Stomach (tissue), 9 donors: Measurements from ENCODE around the gene SARM1. TPM values are rescaled to one million over a fixed set of nuclear protein-coding genes. Genes with fewer than 3 reads are reported as not detected.

Experiments used
- DNase-seq, 2 donors: peaks; one replicate each; pipeline versions ENCODE4 v3.0.0 to v3.0.0-alpha.2; 2013 to 2019
- H3K27ac ChIP-seq, 5 donors: fragments of 200-600 bp in 4 of 5; sonication (generic) in 4 of 5; one replicate each; pipeline ENCODE4 v1.5.1; 2013 to 2019; ENCODE audit warnings: mild to moderate bottlenecking in 1 of 5, moderate library complexity in 1 of 5
- H3K27me3 ChIP-seq, 3 donors: fragments of 200-600 bp; sonication (generic); one replicate each; pipeline ENCODE4 v1.5.1; 2017 to 2019; ENCODE audit warnings: mixed run types in 1 of 3
- H3K36me3 ChIP-seq, 4 donors: fragments of 200-600 bp; sonication (generic); 1 replicate in 3 of 4; 2 replicates in 1 of 4; pipeline ENCODE4 v1.5.1; 2016 to 2019
- H3K4me1 ChIP-seq, 4 donors: fragments of 200-600 bp; sonication (generic); one replicate each; pipeline ENCODE4 v1.5.1; 2016 to 2019
- H3K4me3 ChIP-seq, 4 donors: fragments of 200-600 bp; sonication (generic) in 3 of 4; one replicate each; pipeline ENCODE4 v1.5.1; 2016 to 2019; ENCODE audit warnings: mild to moderate bottlenecking in 1 of 4
- H3K9me3 ChIP-seq, 4 donors: fragments of 200-600 bp; sonication (generic); one replicate each; pipeline ENCODE4 v1.5.1; 2016 to 2019
- EP300 ChIP-seq: sonication (generic); formaldehyde crosslinking; IDR thresholded peaks from one replicate; pipeline ENCODE4 v1.6.1; 2017; ENCODE audit warnings: antibody characterized with exemption
- POLR2A ChIP-seq, 4 donors: fragments of 450-650 bp; IDR thresholded peaks; one replicate each; pipeline ENCODE4 v1.6.1; 2016; ENCODE audit warnings: antibody characterized with exemption in 4 of 4, control low read depth in 2 of 4, mild to moderate bottlenecking in 1 of 4, moderate library complexity in 1 of 4
- POLR2AphosphoS5 ChIP-seq, 3 donors: sonication (generic); formaldehyde crosslinking; IDR thresholded peaks; one replicate each; pipeline ENCODE4 v1.6.1; 2016; ENCODE audit warnings: antibody characterized with exemption in 3 of 3
- WGBS, 5 donors: extraction: QIAGEN DNeasy Blood & Tissue Kit in 3 of 5; methylation state at CpG; one replicate each; pipeline versions ENCODE4 v1.1.5 to v1.1.7; 2013 to 2018; 5-methylcytosine and 5-hydroxymethylcytosine counted together
- intact Hi-C: fragments of 100-400 bp; cut with DNase I; formaldehyde crosslinking; loops from one replicate; pipeline ENCODE4 v1.15.1; 2023; ENCODE audit warnings: low total_unique reads
- polyA plus RNA-seq, 3 donors: library from polyadenylated mRNA; stranded (reverse); fragments of 200-250 nt; gene quantifications; one replicate each; pipeline ENCODE4 v1.2.3, GENCODE V29; 2013
- total RNA-seq, 5 donors: library from RNA; depleted of rRNA; stranded (reverse); fragments of >200 nt; gene quantifications; one replicate each; pipeline versions ENCODE4 v1.1.0 to v1.2.3, GENCODE V29; 2014 to 2016
- TF ChIP-seq, protein P1 (sequence below), 7 experiments: fragments of 450-650 bp in 4 of 7; fragments of 200-600 bp in 3 of 7; sonication (generic) in 3 of 7; IDR thresholded peaks; one replicate each; pipeline ENCODE4 v1.5.1; 2016 to 2019; ENCODE audit warnings: antibody characterized with exemption in 7 of 7, control low read depth in 2 of 7, mild to moderate bottlenecking in 1 of 7
- donor health status: healthy with polysubstance abuse.
- donor health status: Bipolar disorder and iron deficiency.
- donor health status: healthy.

Gene SARM1
- total and polyA plus RNA-seq, 8 donors = 4.6 to 58.3 (median 11.7) TPM

DNA sequence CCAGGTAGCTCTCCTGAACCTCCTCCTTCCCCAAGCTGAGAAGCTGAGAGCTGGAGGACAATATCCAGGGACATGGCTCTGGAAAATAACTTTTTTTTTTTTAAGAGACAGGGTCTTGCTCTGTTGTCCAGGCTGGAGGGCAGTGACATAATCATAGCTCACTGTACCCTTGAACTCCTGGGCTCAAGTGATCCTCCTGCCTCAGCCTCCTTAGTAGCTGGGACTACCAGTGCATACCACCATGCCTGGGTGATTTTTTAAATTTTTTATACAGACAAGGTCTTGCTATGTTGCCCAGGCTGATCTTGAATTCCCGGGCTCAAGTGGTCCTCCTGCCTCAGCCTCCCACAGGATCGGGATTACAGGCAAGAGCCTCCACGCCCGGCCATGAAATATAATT is 28.3 kb downstream of the SARM1 start:
- no peak for DNase-seq
- no peak overlapping the region for H3K27ac ChIP-seq
- WGBS, 5 donors = 86 to 98% (median 92%) methylated on average over 4 of the region's 4 CpGs
- intact Hi-C loops = no loop called here
- no peaks in the 10 kb centered on the region for H3K9me3 ChIP-seq
- H3K4me3 ChIP-seq = no peak overlapping the region
- no peaks in the 10 kb centered on the region for H3K27me3 ChIP-seq
- H3K4me1 ChIP-seq = peaks cover 6 to 18% (median 8%) of the 10 kb centered on the region in 4 donors
- H3K36me3 ChIP-seq = peaks cover 8 to 87% (median 79%) of the 10 kb centered on the region in 4 donors
- TF ChIP-seq POLR2A (IDR thresholded peaks at IDR 0.05) = no peak
- no peak for TF ChIP-seq POLR2AphosphoS5 (IDR thresholded peaks at IDR 0.05)
- TF ChIP-seq, protein P1, sequence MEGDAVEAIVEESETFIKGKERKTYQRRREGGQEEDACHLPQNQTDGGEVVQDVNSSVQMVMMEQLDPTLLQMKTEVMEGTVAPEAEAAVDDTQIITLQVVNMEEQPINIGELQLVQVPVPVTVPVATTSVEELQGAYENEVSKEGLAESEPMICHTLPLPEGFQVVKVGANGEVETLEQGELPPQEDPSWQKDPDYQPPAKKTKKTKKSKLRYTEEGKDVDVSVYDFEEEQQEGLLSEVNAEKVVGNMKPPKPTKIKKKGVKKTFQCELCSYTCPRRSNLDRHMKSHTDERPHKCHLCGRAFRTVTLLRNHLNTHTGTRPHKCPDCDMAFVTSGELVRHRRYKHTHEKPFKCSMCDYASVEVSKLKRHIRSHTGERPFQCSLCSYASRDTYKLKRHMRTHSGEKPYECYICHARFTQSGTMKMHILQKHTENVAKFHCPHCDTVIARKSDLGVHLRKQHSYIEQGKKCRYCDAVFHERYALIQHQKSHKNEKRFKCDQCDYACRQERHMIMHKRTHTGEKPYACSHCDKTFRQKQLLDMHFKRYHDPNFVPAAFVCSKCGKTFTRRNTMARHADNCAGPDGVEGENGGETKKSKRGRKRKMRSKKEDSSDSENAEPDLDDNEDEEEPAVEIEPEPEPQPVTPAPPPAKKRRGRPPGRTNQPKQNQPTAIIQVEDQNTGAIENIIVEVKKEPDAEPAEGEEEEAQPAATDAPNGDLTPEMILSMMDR (IDR thresholded peaks at IDR 0.05) = no peak

DNA sequence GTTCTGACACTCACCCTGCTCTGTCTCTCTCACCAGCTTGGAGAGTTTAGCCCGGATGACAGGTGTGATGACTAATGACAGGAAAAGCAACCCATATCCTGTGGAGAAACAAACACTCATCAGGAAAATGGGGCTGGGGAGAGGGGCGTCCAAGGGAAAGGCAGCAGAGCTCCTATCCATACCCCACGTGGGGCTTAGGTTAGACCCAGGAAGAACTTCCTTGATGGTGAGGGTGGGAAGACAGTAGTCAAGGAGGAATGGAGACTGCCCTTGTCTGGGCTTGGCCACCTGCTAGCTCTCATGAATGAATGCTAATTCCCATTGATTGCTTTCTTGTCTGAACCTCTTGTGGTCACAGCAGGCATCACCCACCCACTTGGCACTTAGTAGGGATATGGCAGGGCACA is 30.7 kb downstream of the SARM1 start:
- Histone ChIP-seq H3K4me3 (no peak overlapping the region), H3K27ac (no peak overlapping the region), H3K9me3 (no peaks in the 10 kb centered on the region), H3K4me1 (peaks cover 21 to 36% (median 27%) of the 10 kb centered on the region in 4 donors), H3K36me3 (peaks cover 3 to 63% (median 55%) of the 10 kb centered on the region in 4 donors), H3K27me3 (no peaks in the 10 kb centered on the region)
- no peak for DNase-seq
- intact Hi-C loops = no loop called here
- TF ChIP-seq POLR2AphosphoS5 (IDR thresholded peaks at IDR 0.05) (no peak), POLR2A (IDR thresholded peaks at IDR 0.05) (no peak), EP300 (no peak)
- TF ChIP-seq, protein P1 (IDR thresholded peaks at IDR 0.05) = no peak
- WGBS, 5 donors = 38 to 48% (median 46%) methylated on average over 3 of the region's 3 CpGs

DNA sequence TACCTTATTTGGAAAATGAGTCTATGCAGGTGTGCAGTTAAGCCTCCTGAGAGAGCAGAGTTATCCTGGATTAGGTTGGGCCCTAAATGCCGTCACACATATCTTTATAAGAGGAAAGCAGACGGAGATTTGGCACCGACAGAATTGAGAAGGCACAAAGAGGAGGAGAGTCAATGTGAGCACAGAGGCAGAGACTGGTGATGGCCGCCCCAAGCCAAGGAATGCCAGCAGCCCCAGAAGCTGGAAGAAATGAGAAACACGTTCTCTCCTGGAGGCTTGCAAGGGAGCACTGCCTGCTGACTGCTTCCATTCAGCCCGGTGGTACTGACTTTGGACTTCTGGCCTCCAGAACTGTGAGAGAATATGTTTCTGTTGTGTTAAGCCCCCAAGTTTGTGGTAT is 31.4 kb downstream of the SARM1 start:
- TF ChIP-seq, protein P1 (IDR thresholded peaks at IDR 0.05) = no peak
- no peak for TF ChIP-seq EP300
- no peak for TF ChIP-seq POLR2AphosphoS5 (IDR thresholded peaks at IDR 0.05)
- no peak for TF ChIP-seq POLR2A (IDR thresholded peaks at IDR 0.05)
- no peak overlapping the region for H3K4me3 ChIP-seq
- intact Hi-C loops = no loop called here
- H3K9me3 ChIP-seq = no peaks in the 10 kb centered on the region
- H3K27ac ChIP-seq = no peak overlapping the region
- peaks cover 21 to 36% (median 29%) of the 10 kb centered on the region in 4 donors for H3K4me1 ChIP-seq
- DNase-seq = no peak
- 82 to 90% (median 89%) methylated on average over 6 of the region's 6 CpGs for WGBS, 5 donors
- H3K27me3 ChIP-seq = no peaks in the 10 kb centered on the region
- H3K36me3 ChIP-seq = peaks cover 3 to 57% (median 49%) of the 10 kb centered on the region in 4 donors

GRCh38 chr17:28404007-28404406 is 32.5 kb downstream of the SARM1 start:
- 56 to 67% (median 62%) methylated on average over 2 of the region's 2 CpGs for WGBS, 5 donors
- Histone ChIP-seq H3K27me3 (no peaks in the 10 kb centered on the region), H3K27ac (no peak overlapping the region), H3K4me1 (peaks cover 21 to 37% (median 30%) of the 10 kb centered on the region in 4 donors), H3K36me3 (peaks cover 3 to 45% (median 37%) of the 10 kb centered on the region in 4 donors), H3K4me3 (no peak overlapping the region), H3K9me3 (no peaks in the 10 kb centered on the region)
- intact Hi-C loops = no loop called here
- no peak for DNase-seq
- TF ChIP-seq, protein P1 (IDR thresholded peaks at IDR 0.05) = no peak
- no peak for TF ChIP-seq POLR2AphosphoS5 (IDR thresholded peaks at IDR 0.05)
- no peak for TF ChIP-seq EP300
- no peak for TF ChIP-seq POLR2A (IDR thresholded peaks at IDR 0.05)
